ENCODE measurements around the gene FTCD.

The FTCD gene

DNA sequence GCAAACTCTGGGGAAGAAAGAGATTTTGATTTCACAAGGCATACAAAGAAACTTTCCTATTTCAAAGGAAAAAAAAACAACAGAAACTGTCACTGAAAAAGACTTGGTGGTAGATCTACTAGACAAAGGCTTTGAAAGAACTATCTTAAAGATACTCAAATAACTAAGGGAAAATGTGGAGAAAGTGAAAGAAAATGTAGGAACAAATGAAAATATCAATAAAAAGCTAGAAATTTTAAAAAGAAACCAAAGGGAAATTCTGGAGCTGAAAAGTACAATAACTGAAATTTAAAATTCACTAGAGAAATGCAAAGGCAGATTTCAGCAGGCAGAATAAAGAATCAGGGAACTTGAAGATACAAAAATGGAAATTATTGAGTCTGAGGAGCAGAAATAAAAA lies 51.3 kb downstream of the FTCD start:
- no peak for DNase-seq

DNA sequence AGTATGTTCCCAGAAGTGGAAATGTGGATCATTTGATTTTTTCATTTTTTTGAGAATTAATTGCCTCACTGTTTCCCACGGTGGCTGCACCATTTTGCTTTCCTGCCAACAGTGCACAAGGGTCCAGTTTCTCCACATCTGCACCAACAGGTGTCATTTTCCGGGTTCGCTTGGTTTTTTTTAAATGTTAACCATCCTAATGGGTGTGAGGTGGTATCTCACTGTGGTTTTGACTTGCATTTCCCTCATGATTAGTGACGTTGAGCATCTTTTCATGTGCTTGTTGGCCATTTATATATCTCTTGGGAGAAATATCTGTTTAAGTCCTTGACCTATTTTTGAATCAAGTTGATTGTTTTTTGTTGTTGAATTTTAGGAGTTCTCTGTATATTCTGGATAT lies 54.5 kb downstream of the FTCD start:
- no peak for DNase-seq

DNA sequence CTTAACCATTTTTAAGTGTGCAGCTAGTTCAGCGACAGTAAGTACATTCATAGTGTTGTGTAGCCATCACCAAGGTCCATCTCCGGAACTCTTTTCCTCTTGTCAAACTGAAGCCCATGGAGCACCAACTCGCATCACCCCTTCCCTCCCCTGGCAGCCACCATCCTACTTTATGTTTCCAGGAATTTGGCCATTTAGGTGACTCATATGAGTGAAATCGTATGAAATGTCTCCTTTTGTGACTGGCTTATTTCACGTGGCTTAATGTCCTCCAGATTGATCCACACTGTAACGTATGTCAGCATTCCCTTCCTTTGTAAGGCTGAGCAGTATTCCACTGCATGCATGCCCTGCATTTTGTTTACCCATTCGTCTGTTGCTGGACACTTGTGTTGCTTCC lies 55.0 kb downstream of the FTCD start:
- DNase-seq: no peak

DNA sequence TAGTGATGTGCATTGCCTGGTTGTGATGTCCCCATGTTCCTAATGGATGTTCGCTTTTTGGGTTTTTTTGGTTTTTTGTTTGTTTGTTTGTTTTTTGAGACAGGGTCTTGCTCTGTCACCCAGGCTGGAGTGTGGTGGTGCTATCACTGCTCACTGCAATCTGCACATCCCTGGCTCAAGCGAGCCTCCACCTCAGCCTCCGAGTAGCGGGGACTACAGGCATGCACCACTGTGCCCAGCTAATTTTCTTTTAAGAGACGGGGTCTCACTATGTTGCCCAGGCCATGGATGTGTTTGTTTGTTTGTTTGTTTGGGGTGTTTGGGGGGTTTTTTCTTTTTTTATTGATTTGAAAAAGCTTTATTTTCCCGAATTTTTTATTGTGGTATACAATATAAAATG lies 55.4 kb downstream of the FTCD start:
- no peak for DNase-seq

DNA sequence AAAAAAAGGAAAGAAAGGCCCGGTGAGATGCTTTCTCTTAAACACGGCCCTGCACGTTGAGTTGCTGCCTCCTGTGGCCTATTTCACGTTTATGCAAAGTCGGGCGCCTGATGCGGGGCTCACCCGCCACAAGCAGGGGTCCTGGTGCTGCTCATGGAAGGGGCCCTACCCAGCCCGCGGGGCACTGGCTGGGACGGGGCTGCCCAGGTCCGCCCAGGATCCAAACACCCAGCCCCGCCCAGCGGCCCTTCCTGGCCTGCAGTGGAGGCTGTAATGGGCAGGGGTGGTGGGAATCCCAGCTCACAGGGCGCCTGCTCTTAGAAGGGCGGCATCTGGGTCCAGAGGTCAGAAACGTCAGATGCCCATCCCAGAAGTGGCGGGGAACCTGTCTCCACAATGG lies 55.9 kb downstream of the FTCD start:
- DNase-seq: no peak

DNA sequence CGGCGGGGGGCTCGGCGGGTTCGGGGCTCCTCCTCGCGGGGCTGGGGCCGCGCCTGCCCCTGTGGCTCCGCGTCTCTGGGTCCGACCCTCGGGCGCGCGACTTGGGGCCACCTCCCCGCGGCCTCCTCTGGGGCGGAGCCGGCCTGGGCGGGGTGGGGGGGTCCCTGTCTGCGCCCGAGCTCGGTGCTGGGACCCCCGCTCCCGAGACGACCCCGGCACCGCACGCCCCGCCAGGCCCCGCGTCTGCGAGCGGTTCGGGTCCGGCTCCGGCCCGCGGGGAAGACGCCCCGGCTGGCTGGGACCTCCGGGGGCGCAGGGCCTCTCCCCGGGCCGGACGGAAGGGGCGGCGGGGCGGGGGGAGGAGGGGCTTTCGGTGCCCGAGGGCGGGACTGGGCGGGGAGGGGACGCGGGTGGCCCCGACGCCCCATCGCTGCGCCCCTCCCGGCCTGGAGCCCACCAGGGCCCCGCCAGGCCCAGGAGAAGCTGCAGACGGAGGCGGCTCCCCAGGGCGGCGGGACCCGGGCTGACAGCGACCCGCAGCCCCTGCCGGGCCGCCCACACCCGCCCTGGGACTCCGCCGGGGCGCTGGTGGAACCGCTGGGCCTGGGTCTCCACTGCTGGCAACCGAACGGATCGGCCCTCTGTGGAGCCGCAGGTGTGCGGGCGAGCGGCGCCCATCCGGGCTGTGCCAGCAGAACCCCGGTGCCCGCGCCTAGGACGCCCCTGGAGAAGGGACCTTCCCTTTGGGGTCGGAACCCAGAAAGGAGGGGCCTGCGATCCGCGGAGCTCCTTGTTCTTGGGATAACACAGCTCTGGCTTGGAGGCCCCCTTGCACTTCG lies 56.9 kb downstream of the FTCD start:
- no peak for DNase-seq

DNA sequence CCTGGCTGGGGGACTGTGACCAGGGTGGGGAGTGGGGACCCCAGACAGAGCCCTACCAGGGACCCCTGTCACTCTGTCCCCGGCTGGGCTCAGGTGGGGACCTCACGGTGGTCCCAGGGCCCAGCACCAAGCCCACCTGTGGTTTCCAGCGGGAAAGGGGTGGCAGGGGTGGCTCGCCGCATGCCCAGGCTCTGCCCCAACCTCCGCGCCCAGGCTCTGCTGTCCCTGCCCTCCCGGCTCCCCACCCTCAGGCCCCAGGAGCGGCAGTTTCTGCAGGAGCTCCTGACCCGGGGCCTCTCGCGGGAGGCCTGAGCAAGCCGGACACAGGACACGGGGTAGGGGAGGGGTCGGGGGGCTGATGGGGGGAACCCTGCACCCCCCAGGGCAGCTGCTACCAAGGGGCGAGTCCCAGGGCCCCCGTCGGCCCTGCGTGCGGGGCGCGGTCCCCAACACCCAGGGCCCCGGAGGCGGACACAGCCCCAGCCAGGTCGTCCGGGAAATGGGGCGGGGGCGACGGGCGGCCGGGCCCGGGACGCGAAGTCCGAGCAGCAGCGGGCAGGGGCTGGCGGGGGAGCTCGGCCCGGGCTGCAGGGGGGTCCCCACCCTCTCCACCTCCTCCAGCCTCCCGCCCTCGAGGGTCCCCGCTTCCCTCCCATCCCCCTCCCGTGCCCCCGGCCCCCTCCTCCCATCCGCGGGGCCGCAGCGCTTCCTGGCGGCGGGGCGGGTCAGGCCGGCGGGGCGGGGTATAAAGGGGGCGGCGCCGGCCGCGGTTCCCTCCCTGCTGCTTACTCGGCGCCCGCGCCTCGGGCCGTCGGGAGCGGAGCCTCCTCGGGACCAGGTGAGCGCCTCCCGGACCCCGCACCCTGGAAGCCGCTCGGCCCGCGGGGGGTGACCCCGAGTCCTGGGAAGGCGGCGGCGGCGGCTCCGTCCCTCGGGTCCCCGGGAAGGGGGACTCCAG lies 57.8 kb downstream of the FTCD start, which contains the start of gene COL6A2:
Gene COL6A2, plus strand, starts transcription at position 777 of the 958 bp plus-strand sequence.
- DNase-seq: peak; percentile 15

DNA sequence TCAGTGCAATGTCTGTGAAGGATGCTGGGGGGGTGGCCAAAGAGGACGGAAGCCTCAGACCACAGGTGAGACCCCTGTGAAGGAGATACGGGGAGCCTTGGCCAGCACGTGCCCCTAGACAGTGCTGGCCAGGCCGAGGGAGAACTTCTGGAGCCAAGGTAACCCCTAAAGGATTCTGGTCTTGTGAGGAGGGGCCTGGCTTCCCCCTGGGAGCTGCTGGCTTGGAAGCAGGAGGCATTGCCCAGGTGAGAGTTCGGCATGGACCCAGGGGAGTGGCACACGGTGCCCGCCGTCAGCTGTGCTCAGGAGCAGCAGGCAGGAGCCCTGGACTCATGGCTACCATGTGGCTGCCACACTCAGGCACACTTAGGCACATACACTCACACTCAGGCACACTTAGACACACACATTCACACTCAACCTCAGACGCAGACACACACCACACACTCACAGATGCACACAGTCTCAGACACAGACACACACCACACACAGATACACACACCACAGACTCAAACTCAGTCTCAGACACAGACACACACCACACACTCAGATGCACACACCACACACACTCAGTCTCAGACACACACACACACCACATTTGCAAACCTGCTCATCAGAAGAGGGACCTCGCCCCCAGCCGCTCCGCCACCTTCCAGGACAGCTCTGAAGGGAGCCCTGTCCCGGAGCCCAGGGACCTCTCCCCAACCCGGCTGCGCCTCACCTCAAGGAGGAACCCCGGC lies 58.6 kb downstream of the FTCD start:
- DNase-seq: no peak

DNA sequence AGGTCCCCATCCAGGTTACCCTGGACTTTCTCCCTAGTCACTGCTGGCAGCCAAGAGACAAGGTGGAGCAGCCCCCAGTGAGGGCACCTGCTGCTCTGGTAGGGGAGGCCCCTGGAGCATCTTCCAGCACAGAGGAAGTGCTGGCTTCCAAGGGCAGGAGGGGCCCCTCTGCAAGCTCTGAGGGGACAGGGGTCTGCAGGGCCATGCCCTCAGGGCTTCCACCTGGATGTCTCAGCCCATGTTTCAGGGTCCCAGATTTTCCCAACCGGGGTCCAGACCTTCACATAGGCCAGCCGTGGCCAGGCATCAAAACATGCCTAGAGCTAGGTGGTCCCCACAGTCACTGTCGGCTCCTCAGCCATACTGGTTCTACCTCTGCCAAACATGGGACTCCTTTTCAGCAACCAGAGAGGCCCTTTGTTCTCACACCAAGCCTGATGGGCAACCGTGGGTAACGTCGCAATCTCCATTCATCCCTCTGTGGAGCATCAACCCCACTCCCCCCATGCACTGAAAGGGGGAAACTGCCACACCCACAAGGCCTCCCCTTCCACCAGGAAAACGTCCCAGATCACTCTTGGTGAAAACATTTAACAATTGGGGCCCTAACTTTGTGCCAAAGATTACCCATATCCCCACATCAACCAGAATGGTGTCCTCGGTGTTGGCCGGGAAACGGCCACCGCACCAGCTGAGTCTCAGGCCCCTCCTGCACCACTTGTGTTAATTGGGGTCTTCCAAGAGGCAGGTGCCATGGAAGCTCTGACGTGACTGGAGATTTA lies 59.4 kb downstream of the FTCD start:
- no peak for DNase-seq

DNA sequence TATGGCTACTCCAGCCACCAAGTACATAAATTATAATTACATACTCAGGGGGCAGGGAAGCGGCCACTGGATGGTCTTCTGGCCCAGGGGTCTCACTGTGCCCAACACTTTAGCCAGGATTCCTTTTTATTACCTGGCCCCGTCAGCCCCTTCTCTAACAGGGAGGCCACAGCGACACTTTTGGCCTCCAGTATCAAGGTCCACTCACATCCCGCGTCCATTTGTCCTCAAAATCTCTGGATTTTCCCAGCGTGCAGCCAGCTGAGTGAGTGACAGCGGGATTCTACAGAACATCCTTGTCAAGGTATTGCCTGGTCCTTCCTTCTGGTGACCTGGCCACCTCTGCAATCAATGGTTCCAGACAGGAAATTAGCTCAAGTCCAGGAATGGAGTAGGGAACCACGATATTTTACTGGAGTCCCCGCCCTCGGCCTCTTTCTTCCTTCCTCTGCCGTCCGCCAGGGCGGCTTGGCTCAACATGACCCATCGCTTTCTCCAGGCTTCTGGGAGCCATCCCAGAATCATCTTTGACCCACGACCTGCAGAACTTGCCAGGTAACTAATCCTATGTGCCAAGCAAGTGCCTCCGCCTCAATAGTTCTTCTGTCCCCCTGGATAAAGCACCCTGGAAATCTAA lies 60.2 kb downstream of the FTCD start:
- no peak for DNase-seq

DNA sequence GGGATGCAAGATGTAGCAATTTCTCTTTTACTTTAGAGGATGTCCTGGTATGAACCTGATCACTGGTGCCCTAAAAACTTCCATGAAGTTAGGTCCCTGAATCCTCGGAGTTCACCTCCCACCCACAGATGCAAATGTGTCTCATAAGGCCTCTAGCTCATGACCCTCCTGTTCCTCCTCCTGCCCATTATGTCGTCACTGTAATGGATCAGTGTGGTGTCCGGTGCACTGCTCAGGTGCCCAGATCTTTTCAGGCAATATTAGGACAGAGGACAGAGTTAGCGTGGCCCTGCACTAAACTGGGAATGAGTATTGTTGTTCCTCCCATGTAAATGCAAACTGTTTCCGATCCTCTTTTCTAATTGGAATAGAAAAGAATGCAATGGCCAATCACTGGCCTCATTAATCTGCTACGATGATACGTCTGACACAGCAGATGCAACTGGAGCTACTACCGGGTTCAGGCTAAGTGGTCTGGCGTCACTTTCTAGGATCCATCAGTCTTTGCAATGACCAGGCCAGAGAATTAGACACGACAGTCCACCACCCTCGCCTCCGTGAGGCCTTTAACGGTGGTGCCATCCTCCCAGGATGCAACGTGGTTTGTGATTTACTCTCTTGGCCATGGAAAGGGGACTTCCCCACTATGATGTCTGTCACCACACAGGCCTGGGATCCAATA lies 60.8 kb downstream of the FTCD start:
- DNase-seq: no peak

DNA sequence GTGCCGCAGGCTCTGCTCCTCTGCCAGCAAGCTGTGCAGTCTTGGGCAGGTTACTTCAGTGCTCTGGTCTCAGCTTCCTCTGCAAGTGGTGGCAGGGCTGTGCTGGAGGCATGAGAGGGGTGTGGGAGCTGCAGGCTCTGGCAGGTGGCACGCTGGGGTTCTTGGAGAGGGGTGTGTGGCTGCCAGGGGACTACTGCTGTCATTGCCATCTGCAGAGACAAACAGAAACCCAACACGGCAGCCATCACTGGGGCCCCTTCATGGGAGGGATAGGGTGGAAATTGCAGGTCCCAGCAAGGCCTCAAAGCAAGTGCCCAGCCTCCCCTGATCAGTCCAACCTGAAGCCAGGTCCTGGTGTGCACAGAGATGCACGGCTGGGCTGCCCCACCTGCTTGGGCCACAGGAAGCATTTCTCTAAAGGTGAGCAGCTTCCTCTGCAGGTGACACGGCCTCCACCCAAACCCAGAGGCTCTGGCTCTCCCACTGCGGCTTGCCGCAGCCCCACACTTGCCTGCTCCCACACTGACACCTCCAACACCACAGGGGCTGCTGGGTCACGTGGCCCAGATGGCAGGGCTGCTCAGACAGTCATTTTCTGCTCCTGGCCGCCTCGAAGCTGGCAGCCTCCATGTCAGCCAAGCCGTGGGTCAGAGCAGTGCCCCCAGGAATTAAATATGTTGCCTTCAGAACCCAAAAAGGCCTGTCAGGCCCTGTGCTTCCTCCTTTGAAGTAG lies 61.5 kb downstream of the FTCD start:
- DNase-seq: peak; percentile 15

DNA sequence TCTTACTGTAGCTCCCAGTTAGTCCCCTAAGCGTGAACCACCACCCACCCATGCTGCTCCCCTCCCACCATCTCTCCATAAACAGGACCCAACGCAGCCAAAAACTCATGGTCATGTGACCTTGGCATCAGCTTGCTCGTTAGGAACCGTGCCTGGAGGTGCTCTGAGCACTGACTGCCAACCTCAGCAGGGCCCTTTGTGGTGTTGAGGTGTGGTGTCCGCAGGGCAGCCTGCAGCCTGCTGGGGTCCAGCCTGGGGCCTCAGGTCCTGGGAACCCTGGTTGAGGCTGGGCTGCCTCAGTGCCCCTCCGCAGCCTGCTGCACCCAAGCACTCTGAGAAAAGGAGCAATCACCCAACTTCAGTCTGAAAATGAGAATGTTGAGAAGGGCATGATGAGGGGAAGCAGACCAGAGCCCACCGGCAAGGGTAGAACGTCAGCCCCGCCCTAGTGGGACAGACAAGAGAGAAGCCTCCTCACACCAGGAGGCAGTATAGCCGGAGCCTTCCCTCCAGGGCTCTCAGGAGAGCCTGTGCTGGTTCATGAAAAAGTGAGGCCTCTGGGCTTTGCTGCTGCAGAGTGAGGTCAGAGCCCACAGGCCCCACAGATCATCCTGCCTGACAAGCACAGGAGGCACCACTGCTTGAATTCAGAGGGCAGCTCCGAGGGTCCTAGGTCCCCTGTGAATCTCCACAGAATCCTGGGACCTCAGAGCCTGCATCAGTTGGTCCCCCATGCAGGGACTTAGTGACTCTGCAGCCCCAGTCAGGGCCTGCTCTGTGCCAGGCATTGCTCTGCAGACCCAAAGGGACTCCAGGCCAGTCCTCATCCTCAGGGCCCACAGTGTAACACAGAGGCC lies 62.3 kb downstream of the FTCD start:
- DNase-seq: no peak

DNA sequence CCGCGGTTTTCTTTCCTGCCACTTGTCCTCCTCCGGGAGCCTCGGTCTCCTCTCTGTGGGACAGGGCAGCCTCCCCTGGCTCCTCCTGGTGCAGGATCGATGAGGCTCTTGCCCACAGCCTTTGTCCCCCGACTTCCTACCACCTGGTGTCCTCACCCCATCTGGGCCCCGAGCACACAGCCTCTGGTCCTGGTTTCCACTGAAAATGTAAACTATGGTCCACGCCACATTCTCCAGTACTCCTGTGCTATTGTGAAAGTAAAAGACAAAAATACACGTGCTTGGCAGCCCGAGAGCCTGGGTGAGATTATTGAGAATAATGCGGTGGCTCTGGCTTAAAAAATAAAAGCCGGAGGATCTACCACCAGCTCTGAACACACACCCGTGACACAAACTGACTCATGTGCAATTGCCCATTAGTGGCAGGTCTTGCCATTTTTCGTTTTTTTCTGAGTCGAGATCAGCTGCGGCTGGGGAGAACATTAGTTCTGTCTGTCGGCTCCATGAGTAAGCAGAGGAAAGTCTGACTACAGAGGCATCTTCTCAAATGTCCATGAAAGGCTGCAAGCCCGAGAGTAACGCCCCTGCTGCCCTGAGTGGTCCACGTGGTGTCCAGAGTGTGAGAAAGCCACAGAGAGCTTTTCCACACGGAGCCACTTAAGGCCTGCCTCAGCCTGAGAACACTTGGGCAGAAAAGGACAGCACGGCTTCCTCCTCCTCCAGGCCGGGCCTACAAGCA lies 63.2 kb downstream of the FTCD start:
- no peak for DNase-seq

DNA sequence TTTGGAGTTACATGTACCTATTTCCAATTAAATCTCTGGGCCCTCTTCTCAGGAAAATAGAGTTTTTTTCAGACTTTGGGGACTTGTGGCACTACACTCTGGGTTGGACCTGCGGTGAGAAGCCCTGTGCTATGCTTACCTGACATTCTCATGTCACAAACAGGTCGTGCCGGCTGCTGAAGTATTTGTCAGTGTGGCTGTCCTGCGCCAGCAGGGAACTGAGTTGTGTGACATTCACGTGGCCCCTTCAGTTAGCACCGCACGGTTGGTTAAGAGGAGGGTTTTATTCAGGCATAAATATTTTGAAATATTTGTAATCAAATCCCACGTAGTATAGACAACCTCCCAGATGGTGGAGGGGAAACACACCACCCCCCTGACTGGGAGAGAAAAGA lies 63.8 kb downstream of the FTCD start:
- DNase-seq: no peak

DNA sequence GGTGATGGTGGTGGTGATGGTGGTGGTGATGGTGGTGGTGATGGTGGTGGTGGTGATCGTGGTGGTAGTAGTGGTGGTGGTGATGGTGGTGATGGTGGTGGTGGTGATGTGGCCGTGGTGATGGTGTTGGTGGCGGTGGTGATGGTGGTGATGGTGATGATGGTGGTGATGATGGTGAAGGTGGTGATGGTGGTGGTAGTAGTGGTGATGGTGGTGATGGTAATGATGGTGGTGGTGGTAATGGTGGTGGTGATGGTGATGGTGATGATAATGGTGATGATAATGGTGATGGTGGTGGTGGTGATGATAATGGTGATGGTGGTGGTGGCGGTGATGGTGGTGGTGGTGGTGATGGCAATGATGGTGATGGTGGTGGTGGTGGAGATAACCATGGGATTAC lies 64.3 kb downstream of the FTCD start:
- DNase-seq: no peak

DNA sequence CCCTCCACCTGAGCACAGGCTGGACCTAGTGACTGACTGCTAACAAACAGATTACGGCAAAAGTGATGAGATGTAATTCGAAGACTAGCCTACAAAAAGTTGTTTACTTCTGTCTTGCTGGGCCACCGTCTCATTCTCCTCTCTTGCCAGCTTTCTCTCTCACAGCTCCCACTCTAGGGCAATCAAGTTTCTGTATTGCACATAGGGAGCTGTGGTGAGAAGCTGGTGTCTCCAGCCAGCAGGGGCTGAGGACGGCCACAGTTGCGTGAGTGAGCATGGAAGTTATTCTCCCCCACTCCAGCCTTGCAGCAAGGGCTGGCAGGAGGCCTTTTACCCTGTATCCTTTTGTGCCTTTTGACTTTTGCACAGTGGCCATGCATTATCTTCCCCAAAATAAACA lies 66.1 kb downstream of the FTCD start:
- no peak for DNase-seq

DNA sequence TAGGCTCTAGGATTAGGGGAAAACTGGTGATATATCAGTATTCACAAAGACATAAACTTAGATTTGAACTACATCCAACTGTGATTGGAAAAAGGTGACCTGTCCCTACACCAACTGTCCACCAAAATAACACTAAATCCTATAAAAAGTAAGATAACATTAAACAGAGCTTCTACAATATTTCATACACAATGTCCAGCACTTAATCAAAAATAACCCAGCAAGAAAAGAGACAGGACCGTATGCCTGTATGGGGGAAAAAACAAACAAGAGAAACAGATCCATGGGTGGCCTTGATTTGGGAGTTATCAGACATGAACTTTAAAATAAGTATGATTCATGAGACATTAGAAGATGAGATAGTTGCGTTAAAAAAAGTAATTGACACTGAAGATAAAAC lies 67.2 kb downstream of the FTCD start:
- no peak for DNase-seq

DNA sequence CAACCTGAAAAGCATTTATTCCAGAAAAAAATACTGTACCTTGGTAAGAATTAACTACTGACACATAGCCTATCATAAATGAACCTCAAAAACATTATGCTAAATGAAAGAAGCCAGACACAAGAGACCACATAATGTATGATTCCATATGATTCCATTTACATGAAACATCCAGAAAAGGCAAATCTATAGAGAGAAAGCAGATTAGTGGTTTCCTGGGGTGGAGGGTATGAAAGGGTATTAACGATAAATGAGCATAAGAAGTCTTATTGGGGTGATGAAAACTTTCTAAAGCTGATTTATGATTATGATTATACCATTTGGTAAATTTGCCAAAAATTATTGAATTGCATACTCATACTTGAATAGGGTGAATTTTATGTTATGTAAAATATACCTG lies 67.7 kb downstream of the FTCD start:
- no peak for DNase-seq

Data from CD4-positive, alpha-beta T cell treated with Interferon gamma for 1 hour (primary cell).